HG03097 (cell line): Measurements from ENCODE around the gene COX20.
A peak's percentile ranks its signal among the peaks of the same experiment; 100 is the strongest.

ENCODE experiments used
- ATAC-seq: cut with Tn5 transposase; IDR thresholded peaks from one replicate; pipeline ENCODE4 v1.9.1; 2021; ENCODE audit not compliant: unreplicated experiment, low FRiP score

COX20 gene

GRCh38 chr1:244850099-244850852, 14.8 kb downstream of the COX20 start:
- no peak for ATAC-seq

DNA sequence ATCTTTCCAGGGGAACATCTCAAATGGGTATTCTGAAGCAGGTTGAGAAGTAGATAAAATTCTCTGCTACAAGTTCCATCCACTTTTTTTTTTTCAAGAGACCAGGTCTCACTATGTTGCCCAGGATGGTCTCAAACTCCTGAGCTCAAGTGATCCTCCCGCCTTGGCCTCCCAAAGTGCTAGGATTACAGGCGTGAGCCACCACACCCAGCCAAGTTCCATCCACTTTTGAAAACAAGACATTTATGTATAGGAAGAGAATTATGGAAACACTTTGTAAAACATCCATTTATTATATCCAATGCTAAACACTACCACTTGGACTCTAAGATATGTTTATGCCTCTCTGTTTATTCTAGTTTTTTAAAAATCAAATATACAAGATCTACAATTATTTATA, 15.4 kb downstream of the COX20 start:
- no peak for ATAC-seq

- no peak for ATAC-seq
Observed at GRCh38 chr1:244851546-244852231, 16.2 kb downstream of the COX20 start.

- ATAC-seq, result no peak
Observed at GRCh38 chr1:244852694-244853093, 17.2 kb downstream of the COX20 start.

- no peak for ATAC-seq
Observed at GRCh38 chr1:244854166-244854565, 18.7 kb downstream of the COX20 start.

DNA sequence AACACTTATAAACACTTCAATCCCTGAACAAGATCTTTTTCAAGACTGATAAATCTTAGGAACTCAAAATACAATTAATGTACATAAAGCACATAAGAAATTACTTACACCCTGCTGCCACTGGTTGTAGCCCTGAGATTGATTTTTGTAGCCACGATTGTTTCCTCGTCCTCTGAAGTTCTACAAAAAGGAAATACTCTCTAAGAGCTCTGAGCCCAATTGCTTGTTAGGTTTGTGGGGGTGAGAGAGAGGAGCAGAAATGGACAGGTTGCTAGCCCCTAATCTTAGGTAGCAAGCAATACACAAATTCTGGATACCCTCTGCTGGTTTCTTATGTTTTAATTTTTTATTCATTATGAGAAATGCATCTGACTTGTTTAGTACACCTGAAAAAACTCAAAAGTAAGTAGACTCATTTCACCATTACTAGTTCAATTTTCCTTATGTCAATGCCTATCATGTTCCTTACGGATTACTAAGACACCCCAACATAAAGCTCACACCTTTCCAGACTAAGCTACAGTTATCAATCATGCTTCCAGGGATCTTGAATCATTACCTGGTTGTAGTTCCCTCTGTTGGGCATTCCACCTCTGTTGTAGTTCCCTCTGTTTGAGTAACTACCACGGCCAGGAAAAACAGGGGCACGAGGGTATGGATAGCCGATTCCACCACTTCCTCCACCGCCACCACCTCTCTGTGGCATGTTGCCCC, 19.6 kb downstream of the COX20 start:
- no peak for ATAC-seq

DNA sequence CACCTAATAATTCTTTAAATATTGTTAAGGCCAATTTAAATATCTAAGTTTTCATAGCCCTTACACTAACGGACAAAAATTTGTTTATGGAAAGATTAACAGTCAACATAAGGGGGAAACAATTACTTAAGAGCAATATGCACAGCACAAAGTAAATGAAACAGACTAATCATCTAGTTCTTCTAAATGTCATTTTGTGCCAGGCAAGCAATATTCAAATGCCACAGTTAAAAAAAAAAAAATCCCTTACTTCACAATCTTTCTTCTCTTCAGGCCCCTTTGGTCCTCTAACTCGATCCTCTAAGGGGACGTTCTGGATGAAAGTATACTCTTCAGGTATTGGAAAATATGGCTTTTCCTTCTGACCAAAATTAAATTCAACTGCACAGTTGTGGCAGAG, 22.3 kb downstream of the COX20 start:
- ATAC-seq, result no peak

DNA sequence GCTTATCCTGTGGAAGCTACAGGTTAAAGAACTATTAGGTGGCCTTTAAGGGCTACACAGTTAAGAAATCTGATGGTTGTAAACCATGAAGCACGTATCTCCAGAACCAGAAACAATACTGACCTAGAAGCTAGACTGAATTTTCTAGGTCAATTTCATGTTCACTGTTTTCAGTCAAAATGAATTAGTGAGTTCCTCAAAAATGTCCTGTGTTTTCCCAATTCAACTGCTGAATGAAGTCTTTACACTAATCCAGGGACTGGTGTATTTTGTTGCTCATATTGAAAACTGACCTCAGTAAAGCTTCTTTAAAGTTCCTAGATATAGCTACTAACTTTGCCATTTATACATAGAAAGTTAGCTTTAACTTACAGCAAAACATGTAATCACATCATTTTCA, 22.9 kb downstream of the COX20 start:
- no peak for ATAC-seq

GRCh38 chr1:244860078-244860477, 24.6 kb downstream of the COX20 start:
- no peak for ATAC-seq

DNA sequence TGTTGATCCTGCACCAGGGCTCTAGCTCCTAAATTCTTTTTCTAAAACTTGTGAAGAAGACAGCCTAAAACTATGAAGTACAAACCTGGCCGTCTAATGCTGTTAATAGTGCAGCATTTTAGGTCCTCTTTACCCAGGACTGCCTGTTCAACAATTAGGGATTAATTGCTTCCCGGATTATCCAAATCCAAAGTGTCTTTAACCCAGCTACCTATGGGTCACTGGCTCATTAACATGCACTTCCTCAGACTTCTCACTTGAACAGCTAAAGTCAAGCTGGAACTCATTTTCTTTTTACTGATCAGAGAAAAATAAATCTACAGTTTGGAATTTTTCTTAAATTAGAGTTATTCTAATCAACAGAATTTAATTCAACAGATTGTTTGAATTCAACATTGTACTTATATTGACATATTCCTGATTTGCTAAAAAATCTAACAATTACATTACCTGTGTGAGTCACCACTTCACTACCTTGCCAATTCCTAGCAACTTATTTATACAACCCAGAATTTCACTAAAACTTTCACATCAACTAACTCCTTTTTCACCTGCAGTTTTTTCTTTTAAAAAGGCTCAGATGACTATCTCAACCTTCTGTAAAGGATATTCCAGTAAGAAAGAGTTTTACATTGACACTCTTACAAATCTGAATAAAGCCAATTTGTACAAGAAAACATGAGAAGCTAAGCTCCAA, 25.6 kb downstream of the COX20 start:
- ATAC-seq, result no peak

DNA sequence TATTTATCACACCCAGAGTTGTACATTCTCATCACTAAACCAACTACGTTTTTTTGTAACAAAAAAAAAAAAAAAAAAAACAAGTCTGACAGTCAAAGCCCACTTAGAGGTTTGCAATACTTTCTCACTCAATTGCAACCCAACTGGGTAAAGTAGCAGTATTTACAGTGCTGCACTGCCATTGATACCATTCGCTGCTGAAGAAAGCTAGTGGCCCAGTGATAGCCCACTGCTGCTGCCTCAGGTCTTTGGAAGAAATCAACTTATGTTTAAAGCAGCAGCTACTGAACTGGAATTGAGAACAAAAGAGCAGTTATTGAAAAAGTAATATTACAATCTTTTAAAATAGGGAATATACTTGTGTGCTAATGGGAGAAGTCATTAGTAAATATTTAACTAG, 26.2 kb downstream of the COX20 start:
- no peak for ATAC-seq

- no peak for ATAC-seq
Observed at GRCh38 chr1:244862354-244862698, 26.9 kb downstream of the COX20 start.

- peak; percentile 62 for ATAC-seq
Observed at GRCh38 chr1:244862699-244863490, 27.4 kb downstream of the COX20 start.

- peak; percentile 3 for ATAC-seq
Observed at GRCh38 chr1:244863491-244864252, 28.2 kb downstream of the COX20 start.

DNA sequence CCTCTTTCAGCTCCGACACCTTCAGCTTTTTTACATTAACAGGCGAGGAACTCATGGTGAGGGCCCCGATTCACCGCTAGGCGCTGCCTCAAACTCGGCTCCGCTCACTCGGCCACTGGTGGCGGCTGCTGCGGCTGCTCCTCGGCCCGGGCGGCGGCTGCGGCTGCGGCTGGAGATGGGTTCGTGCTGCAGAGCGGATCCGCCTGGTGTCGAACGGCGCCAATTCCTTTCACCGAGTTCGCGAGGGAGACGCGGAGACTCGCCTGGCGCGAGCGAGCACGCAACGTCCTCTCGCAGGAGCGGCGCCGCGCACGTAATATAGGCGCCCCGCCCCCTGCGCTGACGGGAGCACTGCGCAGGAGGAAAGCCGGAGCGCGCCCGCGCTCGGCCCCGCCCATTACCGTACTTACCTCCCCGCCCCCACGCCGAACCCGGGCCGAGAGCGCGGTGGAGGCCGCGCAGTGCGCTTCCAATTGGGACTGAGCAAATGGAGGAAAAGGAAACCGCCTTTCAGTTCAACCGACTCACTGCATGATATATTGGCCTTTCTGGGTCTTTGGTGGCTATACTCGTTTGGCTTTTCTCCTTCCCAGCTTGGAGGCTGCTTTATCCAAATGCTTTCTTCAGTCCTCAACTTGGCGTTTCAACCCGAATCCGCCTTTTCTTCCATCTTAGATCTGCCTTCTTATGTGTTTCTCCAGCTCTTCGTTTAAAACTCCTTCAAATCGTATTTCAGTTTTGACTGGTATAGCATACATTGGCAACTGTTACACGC, 29.0 kb downstream of the COX20 start, which contains the start of gene HNRNPU:
HNRNPU (minus strand) TSS at position 291 of the 775 bp plus-strand sequence; CDS start at position 55, 236 bp downstream.
- peak; percentile 61 for ATAC-seq

- ATAC-seq, result no peak
Observed at GRCh38 chr1:244865028-244865371, 29.5 kb downstream of the COX20 start.

DNA sequence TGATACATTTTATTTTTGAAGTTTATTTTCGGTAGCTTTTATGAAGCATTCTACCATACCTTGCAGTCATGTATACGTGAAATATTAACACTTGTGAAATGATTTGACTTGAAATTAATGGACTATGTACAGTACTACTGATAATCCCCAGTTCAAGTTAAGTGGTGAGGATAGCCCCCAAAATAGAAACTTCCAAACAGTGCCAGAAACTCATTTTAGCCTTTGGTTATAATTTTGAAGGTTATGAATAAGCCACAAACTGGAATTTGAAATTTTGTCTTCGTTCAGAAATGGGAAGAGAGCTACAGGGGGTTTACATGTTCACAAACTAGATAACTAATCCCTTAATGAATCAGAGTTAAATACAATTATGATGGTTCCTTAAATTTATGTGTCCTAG, 30.4 kb downstream of the COX20 start:
- ATAC-seq, result no peak

DNA sequence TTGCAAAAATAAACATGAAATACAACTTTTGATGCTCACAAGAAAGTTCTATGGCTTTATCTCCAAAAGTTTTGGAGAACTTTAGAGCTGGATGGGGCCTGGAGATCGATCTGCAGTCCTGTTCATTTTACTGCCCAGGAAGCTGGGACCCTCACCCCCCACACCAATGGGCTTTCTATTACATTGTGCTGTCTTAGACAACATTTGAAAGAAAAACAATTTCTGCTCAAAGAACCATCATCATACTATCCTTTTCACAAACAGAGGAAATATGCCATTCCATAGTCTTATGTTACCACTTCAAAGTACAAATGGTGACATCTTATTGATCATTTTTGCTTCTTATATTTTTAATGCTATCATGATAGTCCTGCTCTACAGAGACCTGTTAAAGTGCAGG, 30.9 kb downstream of the COX20 start:
- ATAC-seq, result no peak
